ENCODE data around the gene ACTN3.
"Not testable (repeated sequence)": the region's sequence is repeated elsewhere in the genome, so short reads cannot be mapped to it uniquely, and the experiment has no call there.

Gene ACTN3

DNA sequence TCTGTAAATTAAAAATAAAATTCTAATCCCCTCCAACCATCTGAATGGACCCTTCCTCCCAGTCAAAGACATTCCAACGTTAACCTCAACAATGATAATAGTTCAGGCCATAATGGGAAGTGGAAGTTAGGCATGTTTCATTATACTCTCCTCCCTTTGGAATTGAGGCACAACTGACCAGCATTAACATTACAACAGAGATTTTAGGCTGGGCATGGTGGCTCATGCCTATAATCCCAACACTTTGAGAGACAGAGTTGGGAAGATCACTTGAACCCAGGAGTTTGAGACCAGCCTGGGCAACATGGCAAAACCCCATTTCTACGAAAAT is 24.1 kb downstream of the ACTN3 start:
- no peak for DNase-seq
- Histone ChIP-seq H3K36me3 (no peaks in the 10 kb centered on the region), H3K9me3 (no peaks in the 10 kb centered on the region), H3K27me3 (peaks cover 5% of the 10 kb centered on the region), H3K4me3 (ENCODE audit: low read depth, low read length) (no peak overlapping the region), H3K4me1 (no peaks in the 10 kb centered on the region)
- TF ChIP-seq, protein P1, sequence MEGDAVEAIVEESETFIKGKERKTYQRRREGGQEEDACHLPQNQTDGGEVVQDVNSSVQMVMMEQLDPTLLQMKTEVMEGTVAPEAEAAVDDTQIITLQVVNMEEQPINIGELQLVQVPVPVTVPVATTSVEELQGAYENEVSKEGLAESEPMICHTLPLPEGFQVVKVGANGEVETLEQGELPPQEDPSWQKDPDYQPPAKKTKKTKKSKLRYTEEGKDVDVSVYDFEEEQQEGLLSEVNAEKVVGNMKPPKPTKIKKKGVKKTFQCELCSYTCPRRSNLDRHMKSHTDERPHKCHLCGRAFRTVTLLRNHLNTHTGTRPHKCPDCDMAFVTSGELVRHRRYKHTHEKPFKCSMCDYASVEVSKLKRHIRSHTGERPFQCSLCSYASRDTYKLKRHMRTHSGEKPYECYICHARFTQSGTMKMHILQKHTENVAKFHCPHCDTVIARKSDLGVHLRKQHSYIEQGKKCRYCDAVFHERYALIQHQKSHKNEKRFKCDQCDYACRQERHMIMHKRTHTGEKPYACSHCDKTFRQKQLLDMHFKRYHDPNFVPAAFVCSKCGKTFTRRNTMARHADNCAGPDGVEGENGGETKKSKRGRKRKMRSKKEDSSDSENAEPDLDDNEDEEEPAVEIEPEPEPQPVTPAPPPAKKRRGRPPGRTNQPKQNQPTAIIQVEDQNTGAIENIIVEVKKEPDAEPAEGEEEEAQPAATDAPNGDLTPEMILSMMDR (IDR thresholded peaks at IDR 0.05; ENCODE audit: low read depth, low read length) = no peak

DNA sequence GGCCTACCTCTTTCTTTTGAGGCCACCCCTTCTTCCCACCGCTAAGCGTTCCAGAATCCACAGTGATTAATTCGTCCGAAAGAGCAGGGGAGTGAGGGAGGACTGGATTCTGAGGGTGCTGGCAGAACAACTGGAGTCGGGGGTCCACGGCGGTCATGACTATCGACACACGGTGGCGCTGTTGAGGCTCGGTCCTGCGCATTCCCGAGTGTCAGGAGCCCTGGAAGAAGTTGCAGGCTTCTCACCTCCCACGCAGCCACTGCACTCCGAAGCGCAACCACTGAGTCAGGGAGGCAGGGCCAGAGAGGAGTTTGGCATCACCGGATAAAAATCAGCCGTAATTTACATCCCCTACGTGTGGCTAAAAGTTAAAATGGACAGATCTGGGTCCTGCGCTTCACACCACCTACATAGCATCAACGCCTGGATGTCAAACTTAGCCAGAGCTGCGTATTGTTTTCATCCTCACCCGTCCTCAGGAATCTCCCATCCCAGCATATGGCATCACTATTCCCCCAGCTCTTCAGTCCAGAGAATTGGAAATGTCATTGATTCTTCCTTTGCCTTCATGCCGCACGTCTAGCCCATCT is 32.4 kb downstream of the ACTN3 start:
- Histone ChIP-seq H3K36me3 (no peaks in the 10 kb centered on the region), H3K27me3 (peaks cover 5% of the 10 kb centered on the region), H3K4me1 (no peaks in the 10 kb centered on the region), H3K4me3 (ENCODE audit: low read depth, low read length) (no peak overlapping the region), H3K9me3 (no peaks in the 10 kb centered on the region)
- TF ChIP-seq, protein P1 (IDR thresholded peaks at IDR 0.05; ENCODE audit: low read depth, low read length) = peak; percentile 90
- peak; percentile 84 for DNase-seq

DNA sequence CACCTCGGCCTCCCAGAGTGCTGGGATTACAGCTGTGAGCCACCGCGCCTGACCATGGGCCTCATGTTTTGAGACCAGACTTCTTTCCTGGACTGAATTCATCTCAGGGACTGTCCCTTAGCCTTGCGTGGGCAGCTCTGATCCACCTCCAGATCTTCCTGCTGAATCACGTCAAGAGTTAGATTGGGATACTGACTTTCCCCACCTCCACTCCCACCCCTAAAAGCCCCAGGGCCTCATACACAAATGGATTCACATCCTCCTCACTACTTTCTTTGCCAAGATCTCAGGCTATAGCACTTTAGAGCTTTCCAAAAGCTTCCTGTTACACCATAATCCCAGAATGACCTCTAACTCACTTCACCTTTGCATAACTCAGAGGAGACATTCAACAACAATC is 34.1 kb downstream of the ACTN3 start:
- no peak for DNase-seq
- TF ChIP-seq, protein P1 (IDR thresholded peaks at IDR 0.05; ENCODE audit: low read depth, low read length) = no peak
- Histone ChIP-seq H3K4me1 (no peaks in the 10 kb centered on the region), H3K9me3 (no peaks in the 10 kb centered on the region), H3K27me3 (no peaks in the 10 kb centered on the region), H3K4me3 (ENCODE audit: low read depth, low read length) (no peak overlapping the region), H3K36me3 (no peaks in the 10 kb centered on the region)

DNA sequence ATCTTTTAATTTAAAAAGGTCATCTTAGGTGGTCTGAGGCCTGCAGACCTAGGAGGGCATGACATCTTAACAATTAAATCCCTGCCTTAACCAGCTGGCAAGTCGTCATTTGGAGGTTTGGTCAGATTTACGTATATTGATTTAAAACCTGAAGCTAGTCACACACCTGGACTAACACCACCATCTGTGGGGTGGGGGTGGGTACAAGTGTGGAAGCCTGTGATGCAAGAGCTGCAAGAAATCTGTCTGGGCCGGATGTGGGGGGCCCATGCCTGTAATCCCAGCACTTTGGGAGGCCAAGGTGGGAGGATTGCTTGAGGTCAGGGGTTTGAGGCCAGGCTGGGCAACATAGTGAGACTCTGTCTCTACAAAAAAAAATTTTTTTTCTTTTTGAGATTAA is 34.6 kb downstream of the ACTN3 start:
- no peak for DNase-seq
- no peak overlapping the region for H3K4me3 ChIP-seq (ENCODE audit: low read depth, low read length)
- no peaks in the 10 kb centered on the region for H3K27me3 ChIP-seq
- no peaks in the 10 kb centered on the region for H3K9me3 ChIP-seq
- no peaks in the 10 kb centered on the region for H3K36me3 ChIP-seq
- TF ChIP-seq, protein P1 (IDR thresholded peaks at IDR 0.05; ENCODE audit: low read depth, low read length) = no peak
- H3K4me1 ChIP-seq = no peaks in the 10 kb centered on the region

DNA sequence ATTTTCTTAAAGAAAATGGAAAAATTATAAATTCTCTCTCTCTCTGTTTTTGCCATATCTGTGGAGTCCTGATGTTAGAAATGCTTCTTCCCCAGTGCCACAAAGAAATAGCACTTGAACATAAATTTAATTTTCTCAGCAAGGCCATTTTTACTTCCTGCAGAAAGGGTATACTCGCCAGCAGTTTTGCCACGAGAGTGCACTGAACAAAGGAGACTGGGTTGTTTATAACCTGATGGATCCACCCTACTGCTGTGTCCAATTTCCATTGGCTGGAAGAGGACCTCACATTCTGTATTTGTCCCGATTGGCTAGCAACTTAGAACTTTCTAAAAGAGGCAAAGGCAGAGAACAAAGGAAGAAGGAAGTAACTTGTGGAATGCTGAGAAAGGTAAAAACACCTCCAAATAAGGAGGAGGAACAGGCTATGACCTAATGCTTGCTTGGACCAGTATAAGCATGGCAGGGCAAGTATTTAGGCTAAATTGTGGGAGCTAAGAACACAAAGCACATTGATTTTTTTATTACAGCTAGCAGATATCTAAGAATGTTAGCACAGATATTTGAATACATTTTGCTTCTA is 36.0 kb downstream of the ACTN3 start:
- not testable (repeated sequence) for H3K4me1 ChIP-seq; H3K9me3 ChIP-seq; H3K36me3 ChIP-seq; H3K4me3 ChIP-seq (ENCODE audit: low read depth, low read length); H3K27me3 ChIP-seq; DNase-seq

DNA sequence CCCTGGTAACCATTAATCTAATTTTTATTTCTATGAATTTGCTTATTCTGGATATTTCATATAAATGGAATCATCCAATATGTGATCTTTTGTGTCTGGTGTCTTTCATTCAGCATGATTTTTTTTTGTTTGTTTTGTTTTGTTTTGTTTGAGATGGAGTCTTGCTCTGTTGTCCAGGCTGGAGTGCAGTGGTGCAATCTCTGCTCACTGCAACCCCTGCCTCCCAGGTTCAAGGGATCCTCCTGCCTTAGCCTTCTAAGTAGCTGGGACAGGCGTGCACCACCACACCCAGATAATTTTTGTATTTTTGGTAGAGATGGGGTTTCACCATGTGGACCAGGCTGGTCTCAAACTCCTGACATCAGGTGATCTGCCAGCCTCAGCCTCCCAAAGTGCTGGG is 38.7 kb downstream of the ACTN3 start:
- H3K27me3 ChIP-seq; H3K4me3 ChIP-seq (ENCODE audit: low read depth, low read length); DNase-seq; H3K36me3 ChIP-seq; H3K9me3 ChIP-seq; H3K4me1 ChIP-seq: not testable (repeated sequence)

DNA sequence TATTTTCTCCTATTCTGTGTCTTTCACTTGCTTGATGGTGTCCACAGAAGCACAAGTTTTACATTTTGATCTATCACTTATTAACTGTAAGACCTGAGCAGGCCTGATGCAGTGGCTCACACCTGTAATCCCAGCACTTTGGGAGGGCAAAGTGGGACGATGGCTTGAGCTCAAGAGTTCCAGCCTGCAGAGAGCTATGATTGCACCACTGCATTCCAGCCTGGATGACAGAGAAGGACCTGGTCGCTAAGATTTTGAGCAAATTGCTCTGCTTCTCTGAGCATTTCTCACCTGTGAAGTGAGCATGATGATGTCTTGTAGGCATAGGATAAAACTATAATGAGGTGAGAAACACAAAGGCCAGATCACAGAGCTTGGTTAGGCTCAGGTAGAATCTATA is 39.4 kb downstream of the ACTN3 start:
- H3K4me1 ChIP-seq = no peaks in the 10 kb centered on the region
- TF ChIP-seq, protein P1 (IDR thresholded peaks at IDR 0.05; ENCODE audit: low read depth, low read length) = no peak
- no peaks in the 10 kb centered on the region for H3K36me3 ChIP-seq
- H3K4me3 ChIP-seq (ENCODE audit: low read depth, low read length) = no peak overlapping the region
- H3K27me3 ChIP-seq = no peaks in the 10 kb centered on the region
- H3K9me3 ChIP-seq = no peaks in the 10 kb centered on the region
- DNase-seq = no peak

DNA sequence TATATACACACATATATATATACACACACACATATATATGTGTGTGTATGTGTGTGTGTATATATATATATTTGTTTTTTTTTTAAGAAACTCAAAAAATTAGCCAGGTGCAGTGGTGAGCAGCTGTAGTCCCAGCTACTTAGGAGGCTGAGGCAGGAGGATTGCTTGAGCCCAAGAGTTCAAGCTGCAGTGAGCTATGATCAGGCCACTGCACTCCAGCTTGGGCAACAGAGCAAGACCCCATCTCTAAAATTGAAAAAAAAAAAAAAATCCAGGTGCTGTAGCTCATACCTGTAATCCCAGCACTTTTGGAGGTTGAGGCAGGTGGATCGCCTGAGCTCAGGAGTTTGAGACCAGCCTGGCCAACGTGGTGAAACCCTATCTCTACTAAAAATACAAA is 42.6 kb downstream of the ACTN3 start:
- H3K27me3 ChIP-seq; DNase-seq; H3K9me3 ChIP-seq; H3K4me1 ChIP-seq; H3K36me3 ChIP-seq; H3K4me3 ChIP-seq (ENCODE audit: low read depth, low read length): not testable (repeated sequence)
